Measurements from ENCODE around the gene ZNF549.
"Not testable (repeated sequence)": the region's sequence is repeated elsewhere in the genome, so short reads cannot be mapped to it uniquely, and the experiment has no call there.

The ZNF549 gene

DNA sequence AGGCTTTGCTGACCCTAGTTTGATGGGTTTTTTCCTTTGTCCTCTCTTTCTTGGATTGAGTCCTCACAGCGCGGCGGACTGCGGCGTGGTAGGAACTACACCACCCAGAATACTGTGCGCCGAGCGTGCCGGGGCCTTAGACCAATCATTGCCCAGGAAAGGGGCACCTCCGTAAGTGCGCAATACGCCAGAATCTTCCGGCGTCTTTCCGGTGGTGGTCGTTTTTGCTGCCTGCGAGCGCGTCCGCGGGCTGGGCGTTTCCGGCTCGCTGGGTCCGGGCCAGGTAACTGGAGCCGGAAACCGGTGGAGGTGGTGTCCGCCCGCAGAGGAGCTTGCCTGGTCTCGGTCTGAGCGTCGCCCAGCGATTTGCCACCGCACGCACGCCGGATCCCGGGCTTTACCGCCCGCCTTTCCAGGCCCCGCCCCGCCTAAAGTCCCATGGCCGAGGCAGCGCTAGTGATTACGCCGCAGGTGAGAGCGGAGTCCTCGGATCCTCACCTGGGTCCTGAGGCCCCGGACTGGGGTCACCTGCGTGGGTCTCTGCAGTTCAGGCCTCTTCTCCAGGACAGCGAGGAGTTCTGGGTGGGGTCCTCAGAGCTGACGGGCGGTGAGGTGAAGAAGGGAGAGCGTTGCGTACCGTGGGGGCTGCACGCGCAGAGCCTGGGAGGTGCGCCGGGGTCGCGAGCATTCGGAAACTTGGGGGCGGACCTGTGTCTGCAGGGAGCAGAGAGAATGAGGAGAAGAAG, at the start of gene ZNF549:
Gene ZNF549 (plus strand): TSS at position 221 of the 746 bp plus-strand sequence. CDS start 218 bp downstream, at position 439.
- no peak for TF ChIP-seq CTCF (IDR thresholded peaks at IDR 0.05; ENCODE audit: low read depth, low read length, missing control alignments)
- DNase-seq (ENCODE audit: low read depth), result peak; percentile 88
- peak within 1 kb of the TSS; percentile 82 for H3K4me3 ChIP-seq (ENCODE audit: low read depth, low read length)
- in situ Hi-C loops (cut with HindIII; ENCODE audit: low sequenced_read_pairs), result no loop called here

DNA sequence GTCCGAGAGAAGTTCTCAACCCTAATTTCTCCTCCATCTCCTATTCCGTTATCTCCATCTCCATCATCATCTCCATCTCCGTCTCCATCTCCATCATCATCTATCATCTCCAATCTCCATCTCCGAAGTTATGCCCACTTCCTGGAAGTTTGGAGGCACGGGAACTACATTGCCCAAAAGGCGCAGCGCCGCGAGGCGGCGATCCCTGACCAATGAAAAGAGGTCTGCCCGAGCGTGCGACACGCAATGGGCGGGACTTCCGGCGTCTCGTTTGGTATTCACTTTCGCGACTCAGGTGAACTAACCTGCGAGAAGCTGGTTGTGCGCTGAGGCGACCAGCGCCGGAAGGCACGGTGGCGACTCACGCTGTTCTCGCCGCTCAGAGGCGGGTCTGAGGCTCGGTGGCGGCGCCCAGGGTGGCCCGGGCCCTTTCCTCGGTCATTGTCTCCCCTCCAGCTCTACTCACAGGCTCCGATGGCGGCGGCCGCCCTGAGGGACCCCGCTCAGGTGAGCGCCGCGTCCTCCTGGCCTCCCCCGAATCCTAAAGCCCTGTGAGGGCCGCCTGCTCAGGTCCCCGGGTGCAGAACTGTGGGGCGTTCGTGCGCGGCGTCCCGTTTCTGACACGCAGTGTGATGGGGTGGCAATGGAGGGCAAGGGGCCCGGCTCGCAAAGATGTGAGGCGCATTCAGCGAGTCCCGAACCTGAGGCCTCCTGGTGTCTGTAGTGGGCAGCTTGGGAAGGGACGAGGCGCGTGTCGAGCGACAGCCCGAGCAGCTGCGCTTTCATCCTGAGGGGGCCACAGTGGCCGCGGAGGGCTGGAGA, 39.5 kb upstream of the ZNF549 start, which contains the start of gene ZNF419:
Gene ZNF419 (plus strand): TSS at position 274 of the 822 bp plus-strand sequence. CDS start 201 bp downstream, at position 475.
- in situ Hi-C loops (cut with HindIII; ENCODE audit: low sequenced_read_pairs), result not testable (repeated sequence)
- DNase-seq (ENCODE audit: low read depth), result peak; percentile 63
- H3K4me3 ChIP-seq (ENCODE audit: low read depth, low read length), result peak within 1 kb of the TSS; percentile 89

- DNase-seq (ENCODE audit: low read depth); in situ Hi-C loops (cut with HindIII; ENCODE audit: low sequenced_read_pairs): not testable (repeated sequence)
- H3K4me3 ChIP-seq (ENCODE audit: low read depth, low read length), result peak overlapping the region; percentile 89
These were observed 38.9 kb upstream of the ZNF549 start for GRCh38 chr19:57488299-57488644.

DNA sequence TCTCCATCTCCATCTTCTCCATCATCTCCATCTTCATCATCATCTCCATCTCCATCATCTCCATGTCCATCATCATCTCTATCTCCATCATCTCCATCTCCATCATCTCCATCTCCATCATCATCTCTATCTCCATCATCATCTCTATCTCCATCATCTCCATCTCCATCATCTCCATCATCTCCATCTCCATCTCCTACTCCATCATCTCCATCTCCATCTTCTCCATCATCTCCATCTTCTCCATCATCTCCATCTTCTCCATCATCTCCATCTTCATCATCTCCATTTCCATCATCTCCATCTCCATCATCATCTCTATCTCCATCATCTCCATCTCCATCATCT, 27.9 kb upstream of the ZNF549 start:
- in situ Hi-C loops (cut with HindIII; ENCODE audit: low sequenced_read_pairs); H3K4me3 ChIP-seq (ENCODE audit: low read depth, low read length); DNase-seq (ENCODE audit: low read depth): not testable (repeated sequence)

- H3K4me3 ChIP-seq (ENCODE audit: low read depth, low read length), result peak within 1 kb of the TSS; percentile 61
- in situ Hi-C loops (cut with HindIII; ENCODE audit: low sequenced_read_pairs), result not testable (repeated sequence)
- DNase-seq (ENCODE audit: low read depth), result peak; percentile 91
These were observed 27.3 kb upstream of the ZNF549 start, which contains the start of gene ZNF773 for GRCh38 chr19:57499680-57500395. Gene ZNF773 (plus strand): TSS chr19:57499938. CDS start chr19:57500081, 143 bp downstream.

DNA sequence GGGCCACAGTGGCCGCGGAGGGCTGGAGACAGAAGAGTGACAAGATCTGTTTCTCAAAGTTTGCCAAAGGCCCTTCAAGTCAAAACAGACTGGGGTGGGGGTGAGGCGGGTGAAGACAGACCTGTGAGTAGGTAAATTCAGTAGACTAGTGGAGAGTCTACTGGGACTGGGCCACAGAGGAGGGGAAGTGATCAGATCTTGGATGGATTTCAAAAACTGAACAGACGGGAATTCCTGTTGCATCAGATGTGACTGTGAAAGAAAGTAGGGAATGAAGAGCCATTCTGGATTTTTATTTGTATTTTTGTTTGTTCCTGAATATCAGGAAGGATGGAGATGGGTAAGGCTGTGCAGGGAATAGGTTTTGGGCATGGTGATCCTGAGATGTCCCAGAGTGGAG, 26.8 kb upstream of the ZNF549 start:
- DNase-seq (ENCODE audit: low read depth); in situ Hi-C loops (cut with HindIII; ENCODE audit: low sequenced_read_pairs): not testable (repeated sequence)
- H3K4me3 ChIP-seq (ENCODE audit: low read depth, low read length), result peak overlapping the region; percentile 61

DNA sequence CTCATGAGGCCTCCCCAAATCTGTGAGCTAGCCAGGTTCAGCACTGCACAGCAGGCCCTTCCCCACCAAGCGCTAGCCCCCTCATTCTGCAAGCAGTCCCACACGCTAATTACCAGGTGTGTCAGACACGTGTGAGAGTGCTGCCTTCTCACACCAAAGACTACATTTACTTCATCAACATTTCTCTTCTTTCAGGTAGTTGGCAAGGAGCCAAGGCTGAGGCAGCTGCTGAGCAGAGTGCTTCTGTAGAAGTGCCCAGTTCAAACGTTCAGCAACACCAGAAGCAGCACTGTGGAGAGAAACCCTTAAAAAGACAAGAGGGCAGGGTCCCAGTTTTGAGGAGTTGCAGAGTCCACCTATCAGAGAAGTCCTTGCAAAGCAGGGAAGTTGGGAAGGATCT, 21.0 kb upstream of the ZNF549 start:
- in situ Hi-C loops (cut with HindIII; ENCODE audit: low sequenced_read_pairs), result no loop called here
- H3K4me3 ChIP-seq (ENCODE audit: low read depth, low read length), result no peak overlapping the region
- no peak for DNase-seq (ENCODE audit: low read depth)
- TF ChIP-seq CTCF (IDR thresholded peaks at IDR 0.05; ENCODE audit: low read depth, low read length, missing control alignments), result no peak

GRCh38 chr19:57511484-57511883, 15.7 kb upstream of the ZNF549 start:
- TF ChIP-seq CTCF (IDR thresholded peaks at IDR 0.05; ENCODE audit: low read depth, low read length, missing control alignments), result no peak
- no peak for DNase-seq (ENCODE audit: low read depth)
- in situ Hi-C loops (cut with HindIII; ENCODE audit: low sequenced_read_pairs), result no loop called here
- no peak overlapping the region for H3K4me3 ChIP-seq (ENCODE audit: low read depth, low read length)

DNA sequence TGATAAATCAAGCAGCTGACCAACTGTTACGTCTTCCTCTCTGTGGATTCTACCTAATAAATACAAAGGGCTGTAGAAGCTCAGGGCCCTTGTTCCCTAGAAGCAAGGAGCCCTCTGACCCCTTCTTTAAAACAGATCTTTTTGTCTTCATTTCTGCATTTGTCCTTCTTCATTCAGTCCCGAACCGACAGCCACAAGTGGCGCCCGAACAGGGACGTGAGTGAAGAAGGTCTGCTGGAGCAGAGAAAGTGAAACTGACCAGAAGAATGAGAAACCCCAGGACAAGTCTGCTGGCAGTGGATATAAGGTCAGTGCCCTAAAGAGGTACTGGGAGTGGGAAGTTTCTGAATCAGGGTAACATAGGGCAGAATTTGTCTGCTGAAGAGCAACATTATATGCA, 14.3 kb upstream of the ZNF549 start:
- TF ChIP-seq CTCF (IDR thresholded peaks at IDR 0.05; ENCODE audit: low read depth, low read length, missing control alignments), result no peak
- H3K4me3 ChIP-seq (ENCODE audit: low read depth, low read length), result no peak overlapping the region
- in situ Hi-C loops (cut with HindIII; ENCODE audit: low sequenced_read_pairs), result no loop called here
- DNase-seq (ENCODE audit: low read depth), result peak; percentile 12
